ENCODE results near the gene LCA5. TPM values are rescaled to one million over a fixed set of nuclear protein-coding genes. Genes with fewer than 3 reads are reported as not detected.

The LCA5 gene
- total RNA-seq, 1 donor from 2014 or later, result 13.2 TPM

- Histone ChIP-seq H3K9me3 (ENCODE audit: low read depth) (no peaks in the 10 kb centered on the region), H3K4me3 (peak overlapping the region; percentile 11), H3F3A (ENCODE audit: low read depth) (peaks cover 5% of the 10 kb centered on the region), H4K20me1 (ENCODE audit: low read depth) (peaks cover 6% of the 10 kb centered on the region), H3K27ac (no peak overlapping the region), H2AFZ (replicated peaks) (no peak overlapping the region), H3K9ac (no peak overlapping the region), H3K79me2 (ENCODE audit: low read depth) (no peaks in the 10 kb centered on the region), H3K36me3 (no peaks in the 10 kb centered on the region), H3K27me3 (no peaks in the 10 kb centered on the region), H3K4me1 (peaks cover 20% of the 10 kb centered on the region), H3K4me2 (peak overlapping the region; percentile 55)
- Mint-ChIP-seq H3K36me3 (peaks cover 27% of the 10 kb centered on the region), H3K27me3 (ENCODE audit: insufficient read depth, low read depth) (no peaks in the 10 kb centered on the region), H3K4me3 (peak overlapping the region; percentile 19), H3K9me3 (peaks cover 2% of the 10 kb centered on the region), H3K27ac (peak overlapping the region; percentile 30), H3K4me1 (peaks cover 42% of the 10 kb centered on the region)
- peak; percentile 86 for DNase-seq (ENCODE audit: low spot score)
- TF ChIP-seq EZH2 (IDR thresholded peaks at IDR 0.05) (no peak), CTCF (IDR thresholded peaks at IDR 0.05) (peak; percentile 61)
Measured at GRCh38 chr6:79544939-79545450, 7.8 kb upstream of the LCA5 start.

GRCh38 chr6:79544299-79544927 is 7.2 kb upstream of the LCA5 start:
- Histone ChIP-seq H3F3A (ENCODE audit: low read depth) (peaks cover 5% of the 10 kb centered on the region), H3K9ac (no peak overlapping the region), H3K36me3 (no peaks in the 10 kb centered on the region), H3K27me3 (no peaks in the 10 kb centered on the region), H3K79me2 (ENCODE audit: low read depth) (no peaks in the 10 kb centered on the region), H3K9me3 (ENCODE audit: low read depth) (no peaks in the 10 kb centered on the region), H3K4me3 (peak overlapping the region; percentile 11), H4K20me1 (ENCODE audit: low read depth) (peaks cover 6% of the 10 kb centered on the region), H3K27ac (no peak overlapping the region), H3K4me1 (peaks cover 20% of the 10 kb centered on the region), H2AFZ (replicated peaks) (no peak overlapping the region), H3K4me2 (peak overlapping the region; percentile 55)
- Mint-ChIP-seq H3K4me3 (no peak overlapping the region), H3K36me3 (peaks cover 31% of the 10 kb centered on the region), H3K27ac (peak overlapping the region; percentile 65), H3K9me3 (peaks cover 2% of the 10 kb centered on the region), H3K4me1 (peaks cover 45% of the 10 kb centered on the region), H3K27me3 (ENCODE audit: insufficient read depth, low read depth) (no peaks in the 10 kb centered on the region)
- no peak for DNase-seq (ENCODE audit: low spot score)
- TF ChIP-seq CTCF (IDR thresholded peaks at IDR 0.05) (no peak), EZH2 (IDR thresholded peaks at IDR 0.05) (no peak), EZH2phosphoT487 (IDR thresholded peaks at IDR 0.05) (no peak)

GRCh38 chr6:79543886-79544285 is 6.7 kb upstream of the LCA5 start:
- H3K9me3 ChIP-seq (ENCODE audit: low read depth), result no peaks in the 10 kb centered on the region
- H3K9ac ChIP-seq, result no peak overlapping the region
- H3K36me3 ChIP-seq, result no peaks in the 10 kb centered on the region
- H3K27me3 ChIP-seq, result no peaks in the 10 kb centered on the region
- Mint-ChIP-seq H3K4me3 (peak overlapping the region; percentile 46), H3K4me1 (peaks cover 45% of the 10 kb centered on the region), H3K36me3 (peaks cover 28% of the 10 kb centered on the region), H3K9me3 (peaks cover 2% of the 10 kb centered on the region), H3K27ac (peak overlapping the region; percentile 65), H3K27me3 (ENCODE audit: insufficient read depth, low read depth) (no peaks in the 10 kb centered on the region)
- no peak overlapping the region for H3K27ac ChIP-seq
- H3K79me2 ChIP-seq (ENCODE audit: low read depth), result no peaks in the 10 kb centered on the region
- DNase-seq (ENCODE audit: low spot score), result no peak
- H3K4me1 ChIP-seq, result peaks cover 25% of the 10 kb centered on the region
- H4K20me1 ChIP-seq (ENCODE audit: low read depth), result peaks cover 6% of the 10 kb centered on the region
- H3K4me2 ChIP-seq, result no peak overlapping the region
- no peak overlapping the region for H3K4me3 ChIP-seq
- TF ChIP-seq CTCF (IDR thresholded peaks at IDR 0.05), result no peak
- no peak for TF ChIP-seq EZH2phosphoT487 (IDR thresholded peaks at IDR 0.05)
- no peak for TF ChIP-seq EZH2 (IDR thresholded peaks at IDR 0.05)
- H3F3A ChIP-seq (ENCODE audit: low read depth), result peaks cover 5% of the 10 kb centered on the region
- no peak overlapping the region for H2AFZ ChIP-seq (replicated peaks)
